ENCODE data around the gene PITRM1.
A peak's percentile ranks its signal among the peaks of the same experiment; 100 is the strongest.

Gene PITRM1

DNA sequence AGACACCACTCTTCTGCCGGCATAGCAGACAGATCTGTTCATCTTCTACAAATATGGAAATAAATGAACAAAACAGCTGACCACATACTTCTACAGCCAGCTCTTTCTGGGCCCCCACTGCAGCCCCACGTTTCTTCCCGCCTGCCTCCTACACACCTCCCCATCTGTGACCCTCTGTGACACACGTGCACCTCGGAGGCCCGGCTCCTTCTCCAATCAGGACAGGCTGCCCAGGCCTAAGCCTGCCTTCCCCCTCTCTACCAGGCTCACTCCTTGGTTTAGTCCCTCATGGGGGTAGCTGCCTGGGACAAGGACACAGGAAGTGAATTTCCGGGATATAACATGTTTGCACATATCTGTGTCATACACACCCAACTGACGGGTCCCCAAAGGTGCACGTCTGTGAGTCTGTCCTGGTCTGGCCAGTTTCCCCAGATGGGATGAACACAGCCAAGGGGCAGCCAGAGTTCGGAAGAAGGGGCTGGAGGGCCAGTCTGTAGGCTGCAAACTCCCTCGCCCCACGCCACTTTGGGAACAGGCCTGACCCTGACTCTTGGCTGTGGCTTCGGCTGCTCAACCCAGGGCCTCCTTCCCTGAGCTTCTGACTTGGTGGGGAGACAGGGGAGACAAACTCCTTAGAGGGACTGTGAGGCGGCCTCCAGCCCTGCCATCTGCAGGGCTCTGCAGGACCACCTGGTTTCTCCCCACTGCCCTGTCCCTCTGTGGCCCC is 30.3 kb downstream of the PITRM1 start:
- no peaks in the 10 kb centered on the region for H3K9me3 ChIP-seq (ENCODE audit: control insufficient read depth in 5 of 5, low read length in 5 of 5)
- no peaks in the 10 kb centered on the region for H3K27me3 ChIP-seq (ENCODE audit: control insufficient read depth in 5 of 5, insufficient read depth in 4 of 5, low read length in 5 of 5)
- H3K4me3 ChIP-seq (ENCODE audit: low read depth in 1 of 5, low read length in 5 of 5), result no peak overlapping the region
- peaks cover 2 to 24% (median 7%) of the 10 kb centered on the region in 5 donors for H3K4me1 ChIP-seq (ENCODE audit: control insufficient read depth in 5 of 5, insufficient read depth in 5 of 5, low read length in 5 of 5)
- no peak overlapping the region for H3K27ac ChIP-seq (ENCODE audit: low read depth, low read length)
- peaks cover 18 to 100% (median 93%) of the 10 kb centered on the region in 5 donors for H3K36me3 ChIP-seq (ENCODE audit: control insufficient read depth in 5 of 5, insufficient read depth in 5 of 5, low read length in 5 of 5)
- no peak overlapping the region for H3K9ac ChIP-seq (ENCODE audit: low read length in 5 of 5)

DNA sequence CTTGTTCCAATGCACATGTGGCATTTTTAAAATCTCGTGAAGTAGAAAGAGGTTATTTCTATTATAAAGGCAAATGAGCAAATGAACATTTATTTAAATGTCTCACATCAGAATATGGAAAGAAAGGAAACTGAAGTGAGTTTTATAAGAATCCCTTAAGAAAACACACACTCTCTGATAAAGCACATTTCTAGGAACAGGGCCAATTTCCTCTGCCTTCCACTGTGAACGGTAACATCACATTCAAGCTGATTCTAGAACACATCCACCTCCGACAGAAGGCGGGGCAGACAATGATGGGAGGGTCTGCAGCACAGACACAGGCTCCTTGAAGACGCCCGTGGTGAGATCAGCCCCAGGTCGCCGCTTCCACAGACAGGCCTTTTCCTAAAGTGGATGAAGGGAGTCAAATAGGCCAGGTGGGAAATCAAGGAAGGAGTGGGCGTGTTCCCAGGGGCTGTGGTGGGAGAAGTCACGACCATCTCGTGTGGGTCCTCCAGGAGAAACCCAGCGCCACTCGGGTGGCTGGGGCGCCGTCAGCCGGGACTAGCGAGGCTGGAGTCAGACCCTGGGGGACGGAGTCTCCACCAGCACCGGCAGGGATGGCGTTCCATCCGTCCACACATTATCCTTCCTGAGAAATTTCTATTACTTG is 31.1 kb downstream of the PITRM1 start:
- H3K36me3 ChIP-seq (ENCODE audit: control insufficient read depth in 5 of 5, insufficient read depth in 5 of 5, low read length in 5 of 5), result peaks cover 13 to 99% (median 88%) of the 10 kb centered on the region in 5 donors
- no peak overlapping the region for H3K27ac ChIP-seq (ENCODE audit: low read depth, low read length)
- H3K9ac ChIP-seq (ENCODE audit: low read length in 5 of 5), result no peak overlapping the region
- H3K4me1 ChIP-seq (ENCODE audit: control insufficient read depth in 5 of 5, insufficient read depth in 5 of 5, low read length in 5 of 5), result peaks cover 2 to 29% (median 15%) of the 10 kb centered on the region in 5 donors
- H3K4me3 ChIP-seq (ENCODE audit: low read depth in 1 of 5, low read length in 5 of 5), result no peak overlapping the region
- no peaks in the 10 kb centered on the region for H3K27me3 ChIP-seq (ENCODE audit: control insufficient read depth in 5 of 5, insufficient read depth in 4 of 5, low read length in 5 of 5)
- no peaks in the 10 kb centered on the region for H3K9me3 ChIP-seq (ENCODE audit: control insufficient read depth in 5 of 5, low read length in 5 of 5)

- H3K9ac ChIP-seq (ENCODE audit: low read length in 5 of 5), result no peak overlapping the region
- no peaks in the 10 kb centered on the region for H3K9me3 ChIP-seq (ENCODE audit: control insufficient read depth in 5 of 5, low read length in 5 of 5)
- no peak overlapping the region for H3K4me3 ChIP-seq (ENCODE audit: low read depth in 1 of 5, low read length in 5 of 5)
- H3K36me3 ChIP-seq (ENCODE audit: control insufficient read depth in 5 of 5, insufficient read depth in 5 of 5, low read length in 5 of 5), result peaks cover 9 to 99% (median 83%) of the 10 kb centered on the region in 5 donors
- no peak overlapping the region for H3K27ac ChIP-seq (ENCODE audit: low read depth, low read length)
- H3K4me1 ChIP-seq (ENCODE audit: control insufficient read depth in 5 of 5, insufficient read depth in 5 of 5, low read length in 5 of 5), result peaks cover 2 to 32% (median 21%) of the 10 kb centered on the region in 5 donors
- H3K27me3 ChIP-seq (ENCODE audit: control insufficient read depth in 5 of 5, insufficient read depth in 4 of 5, low read length in 5 of 5), result no peaks in the 10 kb centered on the region
Measured at GRCh38 chr10:3140280-3140679, 32.3 kb downstream of the PITRM1 start.

GRCh38 chr10:3139216-3139910 is 33.2 kb downstream of the PITRM1 start:
- Histone ChIP-seq H3K36me3 (ENCODE audit: control insufficient read depth in 5 of 5, insufficient read depth in 5 of 5, low read length in 5 of 5) (peaks cover 12 to 98% (median 87%) of the 10 kb centered on the region in 5 donors), H3K27me3 (ENCODE audit: control insufficient read depth in 5 of 5, insufficient read depth in 4 of 5, low read length in 5 of 5) (no peaks in the 10 kb centered on the region), H3K4me3 (ENCODE audit: low read depth in 1 of 5, low read length in 5 of 5) (no peak overlapping the region), H3K27ac (ENCODE audit: low read depth, low read length) (no peak overlapping the region), H3K9ac (ENCODE audit: low read length in 5 of 5) (no peak overlapping the region), H3K9me3 (ENCODE audit: control insufficient read depth in 5 of 5, low read length in 5 of 5) (no peaks in the 10 kb centered on the region), H3K4me1 (ENCODE audit: control insufficient read depth in 5 of 5, insufficient read depth in 5 of 5, low read length in 5 of 5) (peaks cover 2 to 32% (median 21%) of the 10 kb centered on the region in 5 donors)

GRCh38 chr10:3137958-3138726 is 34.4 kb downstream of the PITRM1 start:
- Histone ChIP-seq H3K9me3 (ENCODE audit: control insufficient read depth in 5 of 5, low read length in 5 of 5) (no peaks in the 10 kb centered on the region), H3K27ac (ENCODE audit: low read depth, low read length) (peak overlapping the region; percentile 62), H3K4me1 (ENCODE audit: control insufficient read depth in 5 of 5, insufficient read depth in 5 of 5, low read length in 5 of 5) (peaks cover 2 to 32% (median 21%) of the 10 kb centered on the region in 5 donors), H3K4me3 (ENCODE audit: low read depth in 1 of 5, low read length in 5 of 5) (no peak overlapping the region), H3K27me3 (ENCODE audit: control insufficient read depth in 5 of 5, insufficient read depth in 4 of 5, low read length in 5 of 5) (no peaks in the 10 kb centered on the region), H3K36me3 (ENCODE audit: control insufficient read depth in 5 of 5, insufficient read depth in 5 of 5, low read length in 5 of 5) (peaks cover 12 to 98% (median 86%) of the 10 kb centered on the region in 5 donors), H3K9ac (ENCODE audit: low read length in 5 of 5) (no peak overlapping the region)

GRCh38 chr10:3136763-3137611 is 35.6 kb downstream of the PITRM1 start:
- Histone ChIP-seq H3K27me3 (ENCODE audit: control insufficient read depth in 5 of 5, insufficient read depth in 4 of 5, low read length in 5 of 5) (no peaks in the 10 kb centered on the region), H3K4me1 (ENCODE audit: control insufficient read depth in 5 of 5, insufficient read depth in 5 of 5, low read length in 5 of 5) (peaks cover 2 to 32% (median 21%) of the 10 kb centered on the region in 5 donors), H3K4me3 (ENCODE audit: low read depth in 1 of 5, low read length in 5 of 5) (no peak overlapping the region), H3K9me3 (ENCODE audit: control insufficient read depth in 5 of 5, low read length in 5 of 5) (no peaks in the 10 kb centered on the region), H3K27ac (ENCODE audit: low read depth, low read length) (peak overlapping the region; percentile 62), H3K36me3 (ENCODE audit: control insufficient read depth in 5 of 5, insufficient read depth in 5 of 5, low read length in 5 of 5) (peaks cover 12 to 98% (median 86%) of the 10 kb centered on the region in 5 donors), H3K9ac (ENCODE audit: low read length in 5 of 5) (peak overlapping the region in 1 of 5 donors; percentile 47)

GRCh38 chr10:3136336-3136735 is 36.2 kb downstream of the PITRM1 start:
- Histone ChIP-seq H3K4me3 (ENCODE audit: low read depth in 1 of 5, low read length in 5 of 5) (no peak overlapping the region), H3K36me3 (ENCODE audit: control insufficient read depth in 5 of 5, insufficient read depth in 5 of 5, low read length in 5 of 5) (peaks cover 12 to 96% (median 83%) of the 10 kb centered on the region in 5 donors), H3K27me3 (ENCODE audit: control insufficient read depth in 5 of 5, insufficient read depth in 4 of 5, low read length in 5 of 5) (no peaks in the 10 kb centered on the region), H3K27ac (ENCODE audit: low read depth, low read length) (peak overlapping the region; percentile 62), H3K9me3 (ENCODE audit: control insufficient read depth in 5 of 5, low read length in 5 of 5) (no peaks in the 10 kb centered on the region), H3K9ac (ENCODE audit: low read length in 5 of 5) (no peak overlapping the region), H3K4me1 (ENCODE audit: control insufficient read depth in 5 of 5, insufficient read depth in 5 of 5, low read length in 5 of 5) (peaks cover 2 to 28% (median 21%) of the 10 kb centered on the region in 5 donors)

GRCh38 chr10:3135006-3135405 is 37.6 kb downstream of the PITRM1 start:
- Histone ChIP-seq H3K4me1 (ENCODE audit: control insufficient read depth in 5 of 5, insufficient read depth in 5 of 5, low read length in 5 of 5) (peaks cover 2 to 21% (median 16%) of the 10 kb centered on the region in 5 donors), H3K36me3 (ENCODE audit: control insufficient read depth in 5 of 5, insufficient read depth in 5 of 5, low read length in 5 of 5) (peaks cover 9 to 89% (median 80%) of the 10 kb centered on the region in 5 donors), H3K27me3 (ENCODE audit: control insufficient read depth in 5 of 5, insufficient read depth in 4 of 5, low read length in 5 of 5) (no peaks in the 10 kb centered on the region), H3K9me3 (ENCODE audit: control insufficient read depth in 5 of 5, low read length in 5 of 5) (no peaks in the 10 kb centered on the region), H3K9ac (ENCODE audit: low read length in 5 of 5) (no peak overlapping the region), H3K4me3 (ENCODE audit: low read depth in 1 of 5, low read length in 5 of 5) (no peak overlapping the region), H3K27ac (ENCODE audit: low read depth, low read length) (no peak overlapping the region)

- Histone ChIP-seq H3K27me3 (ENCODE audit: control insufficient read depth in 5 of 5, insufficient read depth in 4 of 5, low read length in 5 of 5) (no peaks in the 10 kb centered on the region), H3K4me3 (ENCODE audit: low read depth in 1 of 5, low read length in 5 of 5) (no peak overlapping the region), H3K9me3 (ENCODE audit: control insufficient read depth in 5 of 5, low read length in 5 of 5) (no peaks in the 10 kb centered on the region), H3K27ac (ENCODE audit: low read depth, low read length) (no peak overlapping the region), H3K4me1 (ENCODE audit: control insufficient read depth in 5 of 5, insufficient read depth in 5 of 5, low read length in 5 of 5) (peaks cover 2 to 21% (median 16%) of the 10 kb centered on the region in 5 donors), H3K9ac (ENCODE audit: low read length in 5 of 5) (no peak overlapping the region), H3K36me3 (ENCODE audit: control insufficient read depth in 5 of 5, insufficient read depth in 5 of 5, low read length in 5 of 5) (peaks cover 6 to 82% (median 72%) of the 10 kb centered on the region in 5 donors)
Measured at GRCh38 chr10:3133948-3134347, 38.6 kb downstream of the PITRM1 start.
